GM12878 (cell line): Measurements from ENCODE around the gene CHD9. TPM values are rescaled to one million over a fixed set of nuclear protein-coding genes. Genes with fewer than 3 reads are reported as not detected.

Experiments
- ATAC-seq: fragments of 200-7000 bp; cut with Tn5 transposase; 3 replicates; pipeline ENCODE4 v1.9.1; 2020; ENCODE audit warnings: mild to moderate bottlenecking, moderate library complexity
- BruUV-seq: library from RNA; stranded (reverse); fragments of 400-500 nt; replicated peaks from 2 replicates; lab custom pipeline; 2021; lab: Mats Ljungman, UMichigan
- CTCF ChIA-PET: fragments of 300-600 bp; sonication (Branson Sonifier 250); formaldehyde crosslinking; extraction: SDS; loops from one replicate; lab custom pipeline; 2021; ENCODE audit warnings: inconsistent platforms; lab: Yijun Ruan, JAX
- POLR2A ChIA-PET: fragments of 350-600 bp; formaldehyde crosslinking; extraction: SDS; loops from one replicate; lab custom pipeline; 2021; ENCODE audit warnings: inconsistent platforms; lab: Charles Lee
- RAD21 ChIA-PET: fragments of 300-600 bp; sonication (Branson Sonifier 250); formaldehyde crosslinking; loops from one replicate; lab custom pipeline; 2023; ENCODE audit warnings: antibody characterized with exemption; ENCODE audit not compliant: unreplicated experiment; lab: Charles Lee
- SMC1A ChIA-PET: fragments of 300-600 bp; sonication (Branson Sonifier 250); formaldehyde crosslinking; loops from one replicate; lab custom pipeline; 2023; ENCODE audit not compliant: unreplicated experiment, uncharacterized antibody; lab: Charles Lee
- DNase-seq: peaks from one replicate; pipeline ENCODE4 v3.0.0-alpha.2; 2011; ENCODE audit warnings: low read depth, low spot score
- FAIRE-seq: peaks from 3 replicates; lab custom pipeline; 2011; peaks lifted over from hg19 to GRCh38; lab: Jason Lieb, UNC
- H2AFZ ChIP-seq: 2 replicates; pipeline ENCODE4 v1.6.0; 2011; ENCODE audit warnings: low read depth, low read length, control low read depth; ENCODE audit not compliant: control insufficient read depth
- H3K27ac ChIP-seq: 2 replicates; pipeline ENCODE4 v1.5.1; 2011; ENCODE audit warnings: control low read depth; ENCODE audit not compliant: control insufficient read depth, insufficient read depth
- H3K27me3 ChIP-seq, 2 experiments: replicated peaks in 1 of 2; 2 replicates each; pipeline versions ENCODE4 v1.6.0 to v1.6.1; 2011; ENCODE audit warnings: low read length in 1 of 2; ENCODE audit not compliant: control insufficient read depth in 2 of 2, insufficient read depth in 2 of 2
- H3K36me3 ChIP-seq, 2 experiments: 2 replicates each; pipeline ENCODE4 v1.5.1; 2011; ENCODE audit warnings: low read length in 1 of 2; ENCODE audit not compliant: control insufficient read depth in 2 of 2, insufficient read depth in 2 of 2
- H3K4me1 ChIP-seq: 2 replicates; pipeline ENCODE4 v1.6.1; 2011; ENCODE audit warnings: mild to moderate bottlenecking, low read length, moderate library complexity, mixed read lengths; ENCODE audit not compliant: control insufficient read depth, insufficient read depth
- H3K4me2 ChIP-seq: 2 replicates; pipeline ENCODE4 v1.6.0; 2011; ENCODE audit warnings: control low read depth; ENCODE audit not compliant: control insufficient read depth, insufficient read depth
- H3K4me3 ChIP-seq: fragments of 200-600 bp; sonication (generic); 2 replicates; pipeline ENCODE4 v1.5.1; 2016
- H3K79me2 ChIP-seq: 2 replicates; pipeline ENCODE4 v1.6.0; 2011; ENCODE audit warnings: low read length; ENCODE audit not compliant: control insufficient read depth, insufficient read depth
- H3K9ac ChIP-seq: 2 replicates; pipeline ENCODE4 v1.8.0; 2011; ENCODE audit warnings: low read length, control low read depth, mixed read lengths; ENCODE audit not compliant: control insufficient read depth, insufficient read depth
- H3K9me3 ChIP-seq: replicated peaks from 3 replicates; pipeline ENCODE4 v1.5.1; 2011; ENCODE audit warnings: mild to moderate bottlenecking, low read length; ENCODE audit not compliant: control insufficient read depth, insufficient read depth
- H4K20me1 ChIP-seq: 2 replicates; pipeline ENCODE4 v1.6.0; 2011; ENCODE audit not compliant: control insufficient read depth, insufficient read depth
- IKZF1 ChIP-seq: fragments of 450-650 bp; conservative IDR thresholded peaks from 2 replicates; pipeline ENCODE4 v1.6.1; 2017; ENCODE audit warnings: antibody characterized with exemption, mild to moderate bottlenecking
- MAX ChIP-seq: IDR thresholded peaks from 2 replicates; pipeline ENCODE4 v1.6.1; 2012; ENCODE audit warnings: low read depth, low read length, improper control_type of control experiment
- SKIL ChIP-seq: fragments of 450-650 bp; IDR thresholded peaks from 2 replicates; pipeline ENCODE4 v1.6.1; 2017; ENCODE audit warnings: mild to moderate bottlenecking, low read depth, inconsistent platforms; ENCODE audit not compliant: poor library complexity, severe bottlenecking
- WGBS: methylation state at CpG from one replicate; pipeline ENCODE4 v1.1.6; 2016; ENCODE audit warnings: low lambda C conversion rate; ENCODE audit not compliant: insufficient replicate concordance, insufficient coverage; ENCODE audit errors: missing lambda C conversion rate; 5-methylcytosine and 5-hydroxymethylcytosine counted together
- in situ Hi-C: fragments of 300-500 bp; cut with MboI; formaldehyde crosslinking; loops from 9 replicates; pipeline ENCODE4 v1.14.3; 2018; ENCODE audit warnings: mixed read lengths
- intact Hi-C: fragments of 100-400 bp; cut with micrococcal nuclease; formaldehyde crosslinking; loops from one replicate; pipeline ENCODE4 v1.14.2; 2022; ENCODE audit not compliant: unreplicated experiment
- polyA plus RNA-seq, 11 experiments: library from polyadenylated mRNA; depleted of rRNA in 4 of 11; unstranded in 6 of 11; stranded (reverse) in 5 of 11; fragments of >200 nt; fragmentation: Nextera tagmentation in 4 of 11; fragmentation: Illumina TruSeq in 1 of 11; extraction: Ambion mirVana in 4 of 11; extraction: Trizol in 1 of 11; gene quantifications; 1 replicate in 1 of 11; 2 replicates in 10 of 11; pipeline versions ENCODE4 v1.2.1 to v1.2.3, GENCODE V29; 2011 to 2016; ENCODE audit warnings: inconsistent platforms in 2 of 11, missing spikeins in 2 of 11, low read depth in 1 of 11
- total RNA-seq, 4 experiments: library from RNA; depleted of rRNA in 3 of 4; stranded (reverse); fragments of >200 nt in 3 of 4; fragmentation: Illumina TruSeq in 1 of 4; extraction: Trizol in 1 of 4; gene quantifications; 2 replicates each; pipeline versions ENCODE4 v1.2.1 to v1.2.3, GENCODE V29; 2013 to 2021

The CHD9 gene
- total and polyA plus RNA-seq, 10 of the 15 experiments (the other 5 are each of a cell fraction or from before 2014, with no cell fraction given) = 29.2 to 95.7 (median 54.3) TPM

- ChIA-PET RAD21 (no interaction called here), SMC1A (interaction anchor here (0.8 kb wide), 1 partner anchor 54 kb away, joined by 3 read pairs; no protein-coding TSS in a partner anchor), POLR2A (no interaction called here), CTCF (interaction anchor here (1.2 kb wide), 1 partner anchor 380 kb away, joined by 3 read pairs; no protein-coding TSS in a partner anchor)
- no peak for ATAC-seq
- no peaks in the 10 kb centered on the region for H3K27me3 ChIP-seq
- no peaks in the 10 kb centered on the region for H4K20me1 ChIP-seq
- no peak overlapping the region for H3K9ac ChIP-seq
- no peak overlapping the region for H3K4me3 ChIP-seq
- in situ Hi-C loops = no loop called here
- FAIRE-seq = no peak
- no peak overlapping the region for H3K27ac ChIP-seq
- no peak for DNase-seq
- 15% methylated on average over 4 of the region's 4 CpGs for WGBS
- H3K4me1 ChIP-seq = no peaks in the 10 kb centered on the region
- no peaks in the 10 kb centered on the region for H3K79me2 ChIP-seq
- no peak overlapping the region for H2AFZ ChIP-seq
- no peak for TF ChIP-seq MAX
- no peak for TF ChIP-seq SKIL
- TF ChIP-seq IKZF1 = no peak
- TF ChIP-seq, all 136 proteins: peak for 0
- Histone ChIP-seq H3K4me2 (no peak overlapping the region), H3K9me3 (no peaks in the 10 kb centered on the region), H3K36me3 (no peaks in the 10 kb centered on the region)
- intact Hi-C loops = no loop called here
- BruUV-seq = no TSS peak
These were observed 301.9 kb downstream of the CHD9 start for GRCh38 chr16:53356478-53357207.
